MV-4-11 (cell line): ENCODE measurements around the gene METTL16.

Experiments used
- DNase-seq: peaks from one replicate; lab custom pipeline; 2025; lab: John Stamatoyannopoulos, UW

The METTL16 gene

GRCh38 chr17:2380226-2380922, 131.3 kb downstream of the METTL16 start:
- no peak for DNase-seq

DNA sequence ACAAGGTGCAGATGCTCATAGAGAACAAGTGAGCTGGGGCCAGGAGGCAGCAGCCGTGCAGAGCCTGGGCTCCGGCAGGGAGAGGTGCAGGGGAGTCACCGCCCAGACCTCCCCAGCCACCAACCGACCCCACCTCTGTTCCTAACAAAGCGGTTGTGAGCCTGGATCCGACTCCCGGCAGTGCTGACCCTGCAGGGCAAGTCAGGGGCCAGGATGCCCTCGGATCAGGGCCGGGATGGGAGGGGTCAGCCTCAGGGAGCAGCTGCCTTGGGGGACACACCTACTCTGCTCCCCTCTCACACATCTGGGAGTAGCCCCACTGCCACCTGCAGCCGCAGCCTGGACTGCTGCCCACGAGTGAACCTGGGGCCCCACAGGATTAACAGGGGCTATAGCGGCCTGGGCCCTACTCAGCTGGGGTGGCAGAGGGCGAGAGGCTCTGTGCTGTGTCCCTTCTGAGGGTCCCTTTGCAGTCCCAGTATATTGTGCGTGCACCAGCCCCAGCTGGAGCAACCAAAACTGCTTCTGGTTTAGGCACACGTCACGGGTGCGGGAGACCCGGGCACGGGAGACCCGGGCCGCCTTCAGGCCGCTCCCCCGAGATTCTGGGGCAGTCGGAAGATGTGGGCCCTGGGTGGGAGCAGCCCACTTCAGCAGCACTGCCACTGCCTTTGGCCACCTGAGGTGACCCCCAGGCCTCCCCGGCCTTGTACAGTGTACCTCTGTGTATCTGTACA, 132.0 kb downstream of the METTL16 start:
- no peak for DNase-seq

DNA sequence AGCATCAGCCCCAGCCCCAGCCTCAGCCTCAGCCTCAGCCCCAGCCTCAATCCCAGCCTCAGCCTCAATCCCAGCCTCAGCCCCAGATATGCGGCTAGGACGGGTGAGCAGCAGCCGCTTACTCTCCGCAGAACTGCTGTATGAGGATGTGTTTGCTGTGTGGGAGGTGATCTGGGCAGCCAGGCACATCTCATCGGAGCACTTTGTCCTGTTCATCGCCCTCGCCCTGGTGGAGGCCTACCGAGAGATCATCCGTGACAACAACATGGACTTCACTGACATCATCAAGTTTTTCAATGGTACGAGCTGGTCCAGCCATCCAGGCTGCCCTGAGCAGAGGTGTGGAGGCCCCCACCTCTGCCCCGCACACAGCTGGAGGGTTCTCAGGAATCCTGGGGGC, 132.8 kb downstream of the METTL16 start:
- no peak for DNase-seq

- DNase-seq: no peak
Measured at GRCh38 chr17:2377659-2378058, 134.0 kb downstream of the METTL16 start.

- no peak for DNase-seq
Measured at GRCh38 chr17:2376107-2376506, 135.6 kb downstream of the METTL16 start.

DNA sequence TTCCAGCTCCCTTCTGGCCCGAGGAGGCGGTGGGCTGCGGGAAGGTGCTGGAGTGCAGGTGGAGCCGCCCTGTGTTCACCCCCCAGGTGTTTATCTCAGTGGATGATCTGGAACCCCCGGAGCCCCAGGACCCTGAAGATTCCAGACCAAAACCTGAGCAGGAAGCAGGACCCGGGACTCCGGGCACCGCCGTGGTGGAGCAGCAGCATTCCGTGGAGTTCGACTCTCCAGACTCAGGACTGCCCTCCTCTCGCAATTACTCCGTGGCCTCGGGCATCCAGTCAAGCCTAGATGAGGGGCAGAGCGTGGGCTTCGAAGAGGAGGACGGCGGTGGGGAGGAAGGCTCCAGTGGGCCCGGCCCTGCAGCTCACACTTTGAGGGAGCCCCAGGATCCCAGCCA, 136.3 kb downstream of the METTL16 start:
- DNase-seq: no peak

- DNase-seq: no peak
Measured at GRCh38 chr17:2374549-2375285, 137.0 kb downstream of the METTL16 start.

DNA sequence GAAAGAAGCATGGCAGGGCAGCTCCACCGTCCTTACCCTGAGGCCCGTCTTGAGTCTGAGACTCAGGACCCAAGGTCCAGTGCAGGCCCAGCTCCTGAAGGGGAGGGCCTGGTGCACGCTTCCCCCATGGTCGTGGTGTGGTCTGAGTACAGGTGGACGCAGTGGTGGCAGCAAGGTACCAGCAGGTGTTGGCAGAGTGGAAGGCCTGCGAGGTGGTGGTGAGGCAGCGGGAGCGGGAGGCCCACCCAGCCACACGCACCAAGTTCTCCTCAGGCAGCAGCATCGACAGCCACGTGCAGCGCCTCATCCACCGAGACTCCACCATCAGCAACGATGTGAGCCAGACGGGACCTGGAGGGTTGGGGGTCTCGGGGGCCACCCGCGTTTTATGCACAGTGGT, 138.5 kb downstream of the METTL16 start:
- DNase-seq: no peak

GRCh38 chr17:2372681-2373080, 139.0 kb downstream of the METTL16 start:
- DNase-seq: no peak

DNA sequence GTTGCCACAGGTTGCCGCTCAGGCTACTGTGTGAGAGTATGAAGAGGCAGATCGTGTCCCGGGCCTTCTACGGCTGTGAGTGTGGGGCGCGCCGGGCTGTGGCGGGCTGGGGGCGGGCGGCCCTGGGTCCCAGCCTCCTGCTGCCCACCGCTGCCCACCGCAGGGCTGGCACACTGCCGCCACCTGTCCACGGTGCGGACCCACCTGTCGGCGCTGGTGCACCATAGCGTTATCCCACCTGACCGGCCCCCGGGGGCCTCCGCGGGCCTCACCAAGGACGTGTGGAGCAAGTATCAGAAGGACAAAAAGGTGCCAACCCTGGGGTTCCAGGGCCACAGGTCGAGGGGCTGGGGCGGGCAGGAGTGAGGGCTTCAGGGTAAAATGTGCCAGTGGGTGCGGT, 139.5 kb downstream of the METTL16 start:
- no peak for DNase-seq

DNA sequence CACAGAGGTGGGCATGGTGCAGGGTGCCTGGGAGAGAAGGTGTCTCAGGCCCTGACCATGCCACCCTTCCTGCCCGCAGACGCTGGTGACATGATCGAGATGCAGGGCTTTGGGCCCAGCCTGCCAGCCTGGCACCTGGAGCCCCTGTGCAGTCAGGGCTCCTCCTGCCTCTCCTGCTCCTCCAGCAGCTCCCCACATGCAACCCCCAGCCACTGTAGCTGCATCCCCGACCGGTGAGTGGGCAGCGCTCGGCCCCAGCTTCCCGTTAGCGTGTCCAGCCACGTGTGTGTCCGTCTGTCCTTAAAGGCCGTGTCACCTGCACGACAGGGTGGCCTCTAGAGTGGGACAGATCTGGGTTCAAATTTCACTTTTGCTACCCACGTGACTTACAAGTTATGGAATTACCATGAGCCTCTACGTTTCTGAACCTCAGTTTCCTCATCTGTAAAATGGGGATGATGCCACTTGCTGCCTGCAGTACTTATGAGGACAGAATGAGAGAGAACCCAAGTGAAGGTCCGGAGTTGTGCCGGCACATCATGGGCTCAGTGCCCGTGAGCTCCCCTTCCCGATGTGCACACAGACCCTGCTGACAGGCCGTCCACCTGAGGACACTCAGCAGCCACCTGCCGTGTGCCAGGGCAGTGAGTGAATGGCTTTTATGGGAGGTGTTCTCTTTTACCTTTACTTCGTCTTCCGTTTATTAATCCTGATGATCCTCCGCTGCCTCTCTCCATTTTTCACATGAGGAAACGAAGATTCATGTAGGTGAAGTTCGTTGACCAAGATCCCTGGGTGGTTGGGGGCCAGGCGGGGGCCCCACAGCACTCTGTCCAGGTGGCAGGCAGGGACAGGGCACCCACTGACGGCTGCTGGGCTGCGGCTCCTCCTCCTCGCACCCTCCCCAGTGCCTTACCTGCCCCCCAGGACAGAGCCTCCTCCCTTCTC, 140.2 kb downstream of the METTL16 start:
- no peak for DNase-seq

DNA sequence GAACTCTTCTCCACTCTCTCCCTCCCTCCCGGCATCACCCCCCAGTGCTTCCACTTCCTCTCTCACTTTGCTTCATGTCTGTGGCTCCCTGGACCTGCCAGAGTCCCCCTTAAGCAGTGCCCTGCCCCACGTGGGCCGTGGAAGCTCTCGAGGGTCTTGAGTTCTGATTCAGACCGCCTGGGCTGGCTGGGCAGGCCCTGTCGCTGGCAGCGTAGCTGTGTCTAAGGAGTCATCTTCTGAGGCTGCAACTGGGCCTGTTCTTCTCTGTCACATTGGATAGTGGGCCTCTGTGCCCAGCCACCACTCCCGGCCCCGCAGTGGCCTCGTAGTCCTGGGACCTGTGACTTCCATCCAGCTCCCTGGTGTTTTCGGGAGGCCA, 141.5 kb downstream of the METTL16 start:
- no peak for DNase-seq

GRCh38 chr17:2369551-2370210, 142.0 kb downstream of the METTL16 start:
- DNase-seq: no peak

GRCh38 chr17:2369039-2369438, 142.6 kb downstream of the METTL16 start:
- no peak for DNase-seq

DNA sequence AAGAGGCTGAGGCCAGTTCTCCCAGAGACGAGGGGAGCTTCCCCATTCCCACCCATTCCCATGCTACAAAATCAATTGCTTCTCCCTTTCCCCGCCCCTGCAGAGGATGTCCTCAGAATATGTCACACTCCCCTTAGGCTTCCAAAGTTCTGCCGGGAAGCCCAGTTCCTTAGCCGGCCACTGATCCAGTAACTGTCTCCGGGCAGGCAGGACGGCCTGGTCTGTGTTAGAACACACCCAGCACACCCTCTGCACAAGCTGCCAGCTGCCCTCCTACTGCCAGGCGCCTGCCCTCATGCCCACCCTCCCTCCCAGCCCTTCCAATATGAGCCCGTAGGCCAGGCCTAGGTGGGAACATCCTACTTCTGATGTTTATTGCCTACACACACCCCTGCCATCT, 143.3 kb downstream of the METTL16 start:
- DNase-seq: no peak

GRCh38 chr17:2366747-2367494, 144.8 kb downstream of the METTL16 start:
- no peak for DNase-seq
